GM23248 (cell line): Measurements from ENCODE around the gene PER3. TPM values are rescaled to one million over a fixed set of nuclear protein-coding genes. Genes with fewer than 3 reads are reported as not detected.
A peak's percentile ranks its signal among the peaks of the same experiment; 100 is the strongest.

Experiments used
- DNase-seq: peaks from one replicate; pipeline ENCODE4 v3.0.0-alpha.2; 2015
- H2AFZ ChIP-seq: fragments of 200-600 bp; sonication (generic); 2 replicates; pipeline ENCODE4 v1.6.1; 2016; ENCODE audit warnings: antibody characterized with exemption
- H3F3A ChIP-seq: fragments of 200-600 bp; sonication (generic); 2 replicates; pipeline ENCODE4 v1.6.1; 2016; ENCODE audit warnings: mild to moderate bottlenecking, antibody characterized with exemption, mixed run types; ENCODE audit not compliant: insufficient read depth
- H3K27ac ChIP-seq: fragments of 200-600 bp; sonication (generic); 2 replicates; pipeline ENCODE4 v1.5.1; 2016; ENCODE audit warnings: mild to moderate bottlenecking
- H3K27me3 ChIP-seq: fragments of 200-600 bp; sonication (generic); replicated peaks from 2 replicates; pipeline ENCODE4 v1.6.1; 2016; ENCODE audit warnings: mild to moderate bottlenecking; ENCODE audit not compliant: insufficient read depth
- H3K36me3 ChIP-seq: fragments of 200-600 bp; sonication (generic); 2 replicates; pipeline ENCODE4 v1.6.1; 2016; ENCODE audit warnings: low read depth, mild to moderate bottlenecking
- H3K4me1 ChIP-seq: fragments of 200-600 bp; sonication (generic); 2 replicates; pipeline ENCODE4 v1.6.1; 2016; ENCODE audit warnings: mild to moderate bottlenecking; ENCODE audit not compliant: insufficient read depth
- H3K4me2 ChIP-seq: fragments of 200-600 bp; sonication (generic); one replicate; pipeline ENCODE4 v1.6.1; 2016; ENCODE audit warnings: mild to moderate bottlenecking; ENCODE audit not compliant: unreplicated experiment
- H3K4me3 ChIP-seq: fragments of 200-600 bp; sonication (generic); 2 replicates; pipeline ENCODE4 v1.5.1; 2016; ENCODE audit warnings: mild to moderate bottlenecking
- H3K79me2 ChIP-seq: fragments of 200-600 bp; sonication (generic); 2 replicates; pipeline ENCODE4 v1.6.1; 2016; ENCODE audit warnings: mild to moderate bottlenecking; ENCODE audit not compliant: insufficient read depth
- H3K9ac ChIP-seq: fragments of 200-600 bp; sonication (generic); 2 replicates; pipeline ENCODE4 v1.6.1; 2016; ENCODE audit warnings: mild to moderate bottlenecking
- H3K9me2 ChIP-seq: fragments of 200-600 bp; sonication (generic); 2 replicates; pipeline ENCODE4 v1.6.1; 2016; ENCODE audit warnings: mixed run types, mild to moderate bottlenecking, moderate library complexity; ENCODE audit not compliant: insufficient read depth
- H3K9me3 ChIP-seq: fragments of 200-600 bp; sonication (generic); one replicate; pipeline ENCODE4 v1.6.1; 2017; ENCODE audit warnings: low read depth
- H4K20me1 ChIP-seq: fragments of 200-600 bp; sonication (generic); 2 replicates; pipeline ENCODE4 v1.6.0; 2016; ENCODE audit not compliant: insufficient read depth
- EZH2 ChIP-seq: fragments of 200-600 bp; sonication (generic); IDR thresholded peaks from 2 replicates; pipeline ENCODE4 v1.6.1; 2018; ENCODE audit warnings: antibody characterized with exemption, mild to moderate bottlenecking; ENCODE audit not compliant: insufficient read depth, poor library complexity, severe bottlenecking
- EZH2phosphoT487 ChIP-seq: fragments of 200-600 bp; sonication (generic); IDR thresholded peaks from 2 replicates; pipeline ENCODE4 v1.6.1; 2018; ENCODE audit warnings: antibody characterized with exemption, moderate library complexity, mild to moderate bottlenecking, low read depth; ENCODE audit not compliant: insufficient read depth
- WGBS, 2 experiments: methylation state at CpG; one replicate each; pipeline ENCODE4 v1.1.6; 2015 to 2017; ENCODE audit warnings: low lambda C conversion rate in 2 of 2, low coverage in 1 of 2; ENCODE audit errors: missing lambda C conversion rate in 2 of 2; 5-methylcytosine and 5-hydroxymethylcytosine counted together
- in situ Hi-C: fragments of 300-500 bp; cut with MboI; formaldehyde crosslinking; loops from 2 replicates; pipeline ENCODE4 v1.15.0; 2020
- polyA plus RNA-seq: library from polyadenylated mRNA; unstranded; fragments of >200 nt; fragmentation: Nextera tagmentation; extraction: Ambion mirVana; gene quantifications from 2 replicates; pipeline ENCODE4 v1.2.1, GENCODE V29; 2016
- total RNA-seq: library from RNA; depleted of rRNA; stranded (reverse); fragments of >200 nt; shearing (Covaris generic); gene quantifications from 2 replicates; pipeline ENCODE4 v1.2.3, GENCODE V29; 2014

PER3 gene
- total and polyA plus RNA-seq, 2 experiments from 2014 or later: 1.1 to 2.4 TPM

DNA sequence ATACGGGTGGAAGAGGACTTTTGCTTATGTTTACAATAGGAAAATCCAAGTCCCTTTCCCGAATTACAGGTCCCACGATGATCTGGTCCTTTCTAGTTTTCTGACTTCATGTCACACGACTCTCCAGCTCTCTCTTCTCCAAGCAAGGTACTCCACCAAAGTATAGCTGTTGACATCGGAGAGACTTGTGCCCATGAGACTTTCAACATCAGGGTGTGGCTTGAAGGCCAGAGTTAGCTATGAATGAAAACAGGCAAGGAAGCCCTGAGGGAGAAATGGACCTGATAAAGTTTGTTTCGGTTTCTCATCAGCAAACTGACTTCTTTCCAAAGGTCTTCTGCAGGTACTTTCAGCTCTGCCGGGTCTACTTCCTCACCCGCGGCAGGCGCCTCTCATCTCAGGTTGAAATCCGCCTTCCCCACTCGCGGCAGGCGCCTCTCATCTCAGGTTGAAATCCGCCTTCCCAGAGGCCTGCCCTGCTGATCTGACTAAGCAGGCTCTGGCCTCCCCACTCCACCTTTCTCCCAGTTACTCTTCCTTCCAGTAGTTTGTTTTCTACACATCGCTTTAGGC, 2.1 kb upstream of the PER3 start:
- no peak overlapping the region for H3K4me2 ChIP-seq
- H3K9ac ChIP-seq: no peak overlapping the region
- H3K9me2 ChIP-seq: no peaks in the 10 kb centered on the region
- H3K4me3 ChIP-seq: no peak overlapping the region
- TF ChIP-seq EZH2: no peak
- no peak for TF ChIP-seq EZH2phosphoT487
- peaks cover 27% of the 10 kb centered on the region for H3F3A ChIP-seq
- H2AFZ ChIP-seq: no peak overlapping the region
- DNase-seq: no peak
- no peaks in the 10 kb centered on the region for H3K4me1 ChIP-seq
- H3K9me3 ChIP-seq: no peaks in the 10 kb centered on the region
- H3K79me2 ChIP-seq: peaks cover 15% of the 10 kb centered on the region
- WGBS, 2 experiments: 78 to 79% methylated on average over 16 of the region's 16 CpGs
- peaks cover 28% of the 10 kb centered on the region for H3K36me3 ChIP-seq
- no peak overlapping the region for H3K27ac ChIP-seq
- H4K20me1 ChIP-seq: no peaks in the 10 kb centered on the region
- in situ Hi-C loops: no loop called here
- no peaks in the 10 kb centered on the region for H3K27me3 ChIP-seq

DNA sequence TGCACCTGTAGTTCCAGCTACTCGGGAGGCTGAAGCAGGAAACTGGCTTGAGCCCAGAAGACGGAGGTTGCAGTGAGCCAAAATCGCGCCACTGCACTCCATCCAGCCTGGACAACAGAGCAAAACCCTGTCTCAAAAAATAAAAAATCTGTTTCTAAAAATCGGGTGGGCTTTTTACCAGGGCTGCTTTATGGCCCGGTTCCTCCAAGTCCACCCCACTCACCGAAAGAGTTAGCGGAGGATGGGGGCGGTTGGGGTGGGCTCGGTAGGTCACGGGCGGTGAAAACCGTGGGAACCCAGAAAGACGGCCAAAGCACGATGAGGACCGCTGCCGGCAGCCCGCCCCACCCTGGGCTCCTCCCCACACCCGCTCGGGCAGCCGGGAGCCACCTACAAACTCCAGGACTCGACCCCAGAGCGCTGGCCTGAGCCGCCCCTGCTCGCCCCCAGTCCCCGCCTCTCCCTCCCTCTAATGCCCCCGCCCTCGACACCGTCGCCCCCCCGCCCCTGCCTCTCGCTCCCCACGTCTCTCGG, 846 bp upstream of the PER3 start:
- peak overlapping the region; percentile 75 for H2AFZ ChIP-seq
- H3K4me3 ChIP-seq: peak overlapping the region; percentile 68
- peak overlapping the region; percentile 47 for H3K27ac ChIP-seq
- no peaks in the 10 kb centered on the region for H3K9me3 ChIP-seq
- no peaks in the 10 kb centered on the region for H4K20me1 ChIP-seq
- no peaks in the 10 kb centered on the region for H3K4me1 ChIP-seq
- in situ Hi-C loops: no loop called here
- H3K4me2 ChIP-seq: peak overlapping the region; percentile 51
- no peaks in the 10 kb centered on the region for H3K27me3 ChIP-seq
- peak overlapping the region; percentile 67 for H3K9ac ChIP-seq
- no peak for TF ChIP-seq EZH2phosphoT487
- no peak for TF ChIP-seq EZH2
- peak; percentile 74 for DNase-seq
- H3K79me2 ChIP-seq: peaks cover 2% of the 10 kb centered on the region; the same call in 1 of the 2 replicates
- WGBS, 2 experiments: 2 to 10% methylated on average over 9 to 33 of the region's 34 CpGs
- H3K9me2 ChIP-seq: no peaks in the 10 kb centered on the region
- peaks cover 21% of the 10 kb centered on the region for H3K36me3 ChIP-seq
- peaks cover 20% of the 10 kb centered on the region for H3F3A ChIP-seq

DNA sequence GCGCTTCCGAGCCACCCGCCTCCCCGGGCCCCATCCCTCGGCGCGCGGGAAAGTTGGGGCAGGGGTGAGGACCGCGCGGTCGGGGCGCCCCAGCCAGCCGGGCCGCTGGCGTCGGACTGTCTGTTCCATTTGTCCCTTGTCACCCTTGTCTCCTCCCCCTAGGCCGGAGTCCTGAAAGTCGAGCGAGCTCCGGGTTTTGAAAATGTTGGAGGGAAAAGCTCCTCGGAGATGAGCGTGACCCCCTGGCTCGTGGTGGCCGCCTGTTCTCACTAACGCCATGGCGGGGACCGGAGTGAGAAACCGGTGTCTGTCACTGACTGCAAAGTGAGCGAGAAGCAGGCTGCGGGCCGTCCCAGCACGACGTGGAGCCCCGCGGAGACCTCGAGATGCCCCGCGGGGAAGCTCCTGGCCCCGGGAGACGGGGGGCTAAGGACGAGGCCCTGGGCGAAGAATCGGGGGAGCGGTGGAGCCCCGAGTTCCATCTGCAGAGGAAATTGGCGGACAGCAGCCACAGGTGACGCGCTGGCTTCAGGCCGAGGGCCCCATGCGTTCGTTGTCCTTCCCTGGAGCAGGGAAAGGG, 491 bp downstream of the PER3 start:
- peak overlapping the region; percentile 82 for H3K9ac ChIP-seq
- in situ Hi-C loops: no loop called here
- peak; percentile 44 for DNase-seq
- peak overlapping the region; percentile 70 for H2AFZ ChIP-seq
- peaks cover 15% of the 10 kb centered on the region for H3F3A ChIP-seq
- H3K4me1 ChIP-seq: no peaks in the 10 kb centered on the region
- TF ChIP-seq EZH2phosphoT487 (no peak), EZH2 (no peak)
- 21 to 25% methylated on average over 36 to 47 of the region's 52 CpGs for WGBS, 2 experiments
- no peaks in the 10 kb centered on the region for H3K9me2 ChIP-seq
- peaks cover 13% of the 10 kb centered on the region for H3K36me3 ChIP-seq
- H3K4me2 ChIP-seq: peak overlapping the region; percentile 62
- no peaks in the 10 kb centered on the region for H3K9me3 ChIP-seq
- H3K4me3 ChIP-seq: peak overlapping the region; percentile 72
- no peaks in the 10 kb centered on the region for H3K79me2 ChIP-seq
- H3K27me3 ChIP-seq: no peaks in the 10 kb centered on the region
- 0 out of 2 replicates have a peak overlapping the region, but pooled peaks have one; percentile 17 for H3K27ac ChIP-seq
- H4K20me1 ChIP-seq: no peaks in the 10 kb centered on the region

DNA sequence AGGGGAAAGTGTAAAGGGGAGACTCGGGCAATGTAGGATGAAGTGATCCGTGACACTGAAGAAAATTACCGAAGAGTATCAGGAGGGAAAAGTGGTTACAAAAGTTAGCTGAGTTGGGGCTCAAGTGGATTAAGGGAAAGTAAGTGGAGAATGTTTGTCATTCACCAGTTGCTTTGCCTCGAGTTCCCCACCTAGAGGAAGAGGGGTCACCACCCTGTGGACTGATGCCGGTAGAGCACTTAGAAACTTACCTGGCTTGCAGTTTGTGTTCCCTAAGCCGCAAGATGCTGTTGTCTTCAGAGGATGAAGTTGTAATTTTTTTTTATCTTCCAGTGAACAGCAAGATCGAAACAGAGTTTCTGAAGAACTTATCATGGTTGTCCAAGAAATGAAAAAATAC, 1.0 kb downstream of the PER3 start:
- Histone ChIP-seq H3K27me3 (no peaks in the 10 kb centered on the region), H3F3A (peaks cover 12% of the 10 kb centered on the region), H3K4me3 (0 out of 2 replicates have a peak overlapping the region, but pooled peaks have one; percentile 72), H3K27ac (no peak overlapping the region), H3K9me3 (no peaks in the 10 kb centered on the region), H3K4me2 (peak overlapping the region; percentile 62), H3K9me2 (no peaks in the 10 kb centered on the region), H3K9ac (no peak overlapping the region), H4K20me1 (no peaks in the 10 kb centered on the region), H3K4me1 (no peaks in the 10 kb centered on the region), H2AFZ (peak overlapping the region; percentile 70), H3K79me2 (no peaks in the 10 kb centered on the region), H3K36me3 (peaks cover 13% of the 10 kb centered on the region)
- TF ChIP-seq EZH2phosphoT487: no peak
- TF ChIP-seq EZH2: no peak
- DNase-seq: no peak
- in situ Hi-C loops: no loop called here
- 80 to 84% methylated on average over 7 of the region's 7 CpGs for WGBS, 2 experiments
